Measurements from ENCODE around the gene SLC22A1.

SLC22A1 gene

GRCh38 chr6:160127270-160128124 lies 5.9 kb downstream of the SLC22A1 start:
- CTCF ChIA-PET = interaction anchor here (1.0 kb wide), 1 partner anchor 11 kb away, joined by 3 read pairs; no protein-coding TSS in a partner anchor
- no peak for TF ChIP-seq CTCF (conservative IDR thresholded peaks at IDR 0.05; ENCODE audit: low read depth)
- no peak for DNase-seq (ENCODE audit: low spot score)

GRCh38 chr6:160128125-160128683 lies 6.6 kb downstream of the SLC22A1 start:
- TF ChIP-seq CTCF (conservative IDR thresholded peaks at IDR 0.05; ENCODE audit: low read depth) = no peak
- no peak for DNase-seq (ENCODE audit: low spot score)
- ChIA-PET POLR2A (ENCODE audit: low non-redundant PET) (no interaction called here), CTCF (interaction anchor here (1.0 kb wide), 1 partner anchor 10 kb away, joined by 3 read pairs; no protein-coding TSS in a partner anchor)
- H3K27ac ChIP-seq = no peak overlapping the region

More at GRCh38 chr6:160127270-160128124, 5.9 kb downstream of the SLC22A1 start:
- H3K27ac ChIP-seq = no peak overlapping the region
- POLR2A ChIA-PET (ENCODE audit: low non-redundant PET) = no interaction called here

- TF ChIP-seq CTCF (conservative IDR thresholded peaks at IDR 0.05; ENCODE audit: low read depth) = no peak
- ChIA-PET CTCF (no interaction called here), POLR2A (ENCODE audit: low non-redundant PET) (no interaction called here)
- DNase-seq (ENCODE audit: low spot score) = no peak
- no peak overlapping the region for H3K27ac ChIP-seq
Measured at GRCh38 chr6:160128879-160129516, 7.4 kb downstream of the SLC22A1 start.

- H3K27ac ChIP-seq = no peak overlapping the region
- no peak for DNase-seq (ENCODE audit: low spot score)
- ChIA-PET CTCF (no interaction called here), POLR2A (ENCODE audit: low non-redundant PET) (no interaction called here)
- TF ChIP-seq CTCF (conservative IDR thresholded peaks at IDR 0.05; ENCODE audit: low read depth) = no peak
Measured at GRCh38 chr6:160129881-160130615, 8.4 kb downstream of the SLC22A1 start.

- H3K27ac ChIP-seq = no peak overlapping the region
- POLR2A ChIA-PET (ENCODE audit: low non-redundant PET) = no interaction called here
- no peak for DNase-seq (ENCODE audit: low spot score)
- no peak for TF ChIP-seq CTCF (conservative IDR thresholded peaks at IDR 0.05; ENCODE audit: low read depth)
- CTCF ChIA-PET = interaction anchor here (0.6 kb wide), 1 partner anchor 574 kb away, joined by 3 read pairs; no protein-coding TSS in a partner anchor
Measured at GRCh38 chr6:160130729-160131484, 9.3 kb downstream of the SLC22A1 start.

Measured in RWPE1 (cell line).